ENCODE measurements around the gene ZC3H11A. TPM values are rescaled to one million over a fixed set of nuclear protein-coding genes. Genes with fewer than 3 reads are reported as not detected.
"Not testable (repeated sequence)": the region's sequence is repeated elsewhere in the genome, so short reads cannot be mapped to it uniquely, and the experiment has no call there.

Gene ZC3H11A
- 10 to 100 TPM; 93.3 to 96.0 TPM for total RNA-seq

DNA sequence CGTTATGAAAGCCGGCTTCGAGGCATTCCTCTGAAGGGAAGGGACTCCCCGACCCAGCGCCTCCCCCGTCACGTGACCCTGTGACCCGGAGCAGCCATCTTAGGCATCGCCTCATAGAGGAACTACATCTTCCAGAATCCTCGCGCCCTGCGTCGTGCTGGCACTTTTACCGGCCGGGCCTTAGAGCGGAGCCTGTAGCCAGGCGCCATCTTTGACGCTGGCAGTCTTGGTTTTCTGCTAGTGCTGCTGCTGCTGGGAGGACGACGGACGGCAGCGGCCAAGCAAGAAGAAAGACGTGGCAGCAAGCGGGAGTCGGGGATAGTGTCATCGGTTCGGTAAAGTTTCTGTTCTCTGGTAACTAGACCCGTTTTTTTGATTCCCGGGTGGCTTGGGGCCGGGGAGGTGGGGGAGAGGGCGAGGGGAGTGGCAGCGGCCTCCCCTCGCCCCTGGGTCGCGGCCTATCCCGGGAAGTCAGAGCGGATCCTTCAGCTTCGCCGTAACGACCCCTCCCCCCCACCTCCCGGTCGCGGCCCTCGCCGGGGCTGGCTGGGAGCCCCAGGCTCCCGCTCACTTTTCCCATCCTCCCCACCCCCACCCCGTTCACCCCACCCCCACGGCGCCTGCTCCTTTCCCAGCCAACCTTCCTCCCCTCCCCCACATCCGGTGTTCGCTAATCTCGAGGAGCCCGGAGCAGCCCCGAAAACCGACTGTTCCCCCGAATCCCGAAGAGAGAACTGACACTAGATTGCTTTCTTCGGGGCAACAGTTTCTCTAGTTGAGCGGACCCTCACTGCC lies at the start of gene ZC3H11A, which contains the start of gene ZBED6:
Gene ZC3H11A (plus strand): TSS at position 183 of the 795 bp plus-strand sequence. CDS start 21,448 bp downstream, outside the sequence.
Gene ZBED6 (plus strand): TSS at position 183 of the 795 bp plus-strand sequence. CDS start 1,900 bp downstream, outside the sequence.
- Mint-ChIP-seq H3K36me3 (peaks cover 39% of the 10 kb centered on the region), H3K4me1 (peaks cover 44% of the 10 kb centered on the region), H3K27ac (peak within 1 kb of the TSS; percentile 96), H3K27me3 (no peaks in the 10 kb centered on the region), H3K9me3 (peaks cover 7% of the 10 kb centered on the region), H3K4me3 (peak within 1 kb of the TSS; percentile 95)
- DNase-seq: peak; percentile 97

DNA sequence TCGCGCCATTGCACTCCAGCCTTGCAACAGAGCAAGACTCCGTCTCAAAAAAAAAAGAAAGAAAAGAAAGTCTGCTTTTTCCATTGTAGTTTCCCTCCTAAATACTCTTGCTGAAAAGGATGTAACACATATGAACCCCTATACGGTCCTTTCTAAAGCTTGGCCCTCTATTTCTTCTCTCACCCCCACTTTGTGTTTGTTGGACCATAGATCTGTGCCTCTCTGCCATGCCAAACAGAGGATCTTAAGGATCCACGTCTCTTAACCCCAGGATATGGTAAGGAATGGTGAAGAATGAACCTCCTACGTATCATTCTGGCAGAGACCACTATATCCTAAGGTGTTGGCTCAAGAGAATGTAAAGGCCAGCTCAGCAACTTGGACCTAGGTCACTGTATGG lies 49.1 kb upstream of the ZC3H11A start:
- Mint-ChIP-seq H3K4me3 (no peak overlapping the region), H3K27me3 (no peaks in the 10 kb centered on the region), H3K4me1 (peaks cover 18% of the 10 kb centered on the region), H3K36me3 (peaks cover 4% of the 10 kb centered on the region), H3K9me3 (no peaks in the 10 kb centered on the region), H3K27ac (no peak overlapping the region)
- DNase-seq: no peak

DNA sequence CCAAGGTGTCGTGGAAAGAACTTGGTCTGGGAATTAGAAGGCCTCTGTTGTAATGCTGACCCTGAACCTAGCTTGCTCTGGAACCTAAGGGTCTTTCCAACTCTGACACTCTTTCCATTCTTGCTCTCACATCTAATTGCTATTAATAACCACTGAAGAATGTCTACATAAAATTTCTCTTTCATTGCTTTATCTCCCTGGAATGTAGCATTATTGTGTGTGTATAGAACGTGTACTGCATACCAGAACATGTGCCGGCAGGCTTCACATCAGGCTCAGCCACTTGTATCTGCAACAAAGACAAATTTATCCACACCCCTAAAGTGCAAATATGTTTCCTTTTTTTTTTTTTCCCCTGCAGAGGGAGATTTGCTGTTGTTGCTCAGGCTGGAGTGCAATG lies 44.4 kb upstream of the ZC3H11A start:
- no peak overlapping the region for H3K4me3 Mint-ChIP-seq
- DNase-seq: no peak
- H3K4me1 Mint-ChIP-seq: peaks cover 24% of the 10 kb centered on the region
- H3K27me3 Mint-ChIP-seq: no peaks in the 10 kb centered on the region
- no peaks in the 10 kb centered on the region for H3K9me3 Mint-ChIP-seq
- H3K27ac Mint-ChIP-seq: no peak overlapping the region
- H3K36me3 Mint-ChIP-seq: no peaks in the 10 kb centered on the region

GRCh38 chr1:203751618-203752361 lies 43.6 kb upstream of the ZC3H11A start:
- not testable (repeated sequence) for H3K36me3 Mint-ChIP-seq, H3K4me3 Mint-ChIP-seq, H3K27me3 Mint-ChIP-seq, H3K27ac Mint-ChIP-seq, H3K9me3 Mint-ChIP-seq, DNase-seq
- peaks cover 29% of the 10 kb centered on the region for H3K4me1 Mint-ChIP-seq

- Mint-ChIP-seq H3K4me3 (peak overlapping the region; percentile 51), H3K9me3 (no peaks in the 10 kb centered on the region), H3K27me3 (no peaks in the 10 kb centered on the region), H3K36me3 (no peaks in the 10 kb centered on the region), H3K4me1 (peaks cover 29% of the 10 kb centered on the region), H3K27ac (peak overlapping the region; percentile 94)
- no peak for DNase-seq
Observed at GRCh38 chr1:203754455-203754864, 41.0 kb upstream of the ZC3H11A start.

GRCh38 chr1:203756036-203756435 lies 39.4 kb upstream of the ZC3H11A start:
- DNase-seq: no peak
- H3K9me3 Mint-ChIP-seq: no peaks in the 10 kb centered on the region
- no peaks in the 10 kb centered on the region for H3K27me3 Mint-ChIP-seq
- H3K4me1 Mint-ChIP-seq: peaks cover 29% of the 10 kb centered on the region
- H3K27ac Mint-ChIP-seq: no peak overlapping the region
- no peak overlapping the region for H3K4me3 Mint-ChIP-seq
- no peaks in the 10 kb centered on the region for H3K36me3 Mint-ChIP-seq

DNA sequence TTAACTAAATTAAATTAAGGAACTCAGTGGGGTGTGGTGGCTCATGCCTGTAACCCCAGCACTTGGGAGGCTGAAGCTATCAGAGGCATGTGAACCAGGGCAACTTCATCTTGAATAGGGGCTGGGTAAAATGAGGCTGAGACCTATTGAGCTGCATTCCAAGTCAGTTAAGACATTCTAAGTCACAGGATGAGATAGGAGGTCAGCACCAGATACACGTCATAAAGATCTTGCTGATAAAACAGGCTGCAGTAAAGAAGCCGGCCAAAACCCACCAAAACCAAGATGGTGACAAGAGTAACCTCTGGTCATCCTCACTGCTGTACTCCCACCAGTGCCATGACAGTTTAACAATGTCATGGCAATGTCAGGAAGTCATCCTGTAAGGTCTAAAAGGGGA lies 36.7 kb upstream of the ZC3H11A start:
- H3K27me3 Mint-ChIP-seq, H3K4me3 Mint-ChIP-seq, H3K27ac Mint-ChIP-seq, H3K9me3 Mint-ChIP-seq, H3K36me3 Mint-ChIP-seq, DNase-seq: not testable (repeated sequence)
- H3K4me1 Mint-ChIP-seq: peaks cover 33% of the 10 kb centered on the region

- H3K4me3 Mint-ChIP-seq: no peak overlapping the region
- H3K4me1 Mint-ChIP-seq: peaks cover 35% of the 10 kb centered on the region
- H3K9me3 Mint-ChIP-seq: no peaks in the 10 kb centered on the region
- no peak for DNase-seq
- H3K27me3 Mint-ChIP-seq: no peaks in the 10 kb centered on the region
- H3K36me3 Mint-ChIP-seq: peaks cover 3% of the 10 kb centered on the region
- H3K27ac Mint-ChIP-seq: no peak overlapping the region
Observed at GRCh38 chr1:203760506-203760905, 34.9 kb upstream of the ZC3H11A start.

DNA sequence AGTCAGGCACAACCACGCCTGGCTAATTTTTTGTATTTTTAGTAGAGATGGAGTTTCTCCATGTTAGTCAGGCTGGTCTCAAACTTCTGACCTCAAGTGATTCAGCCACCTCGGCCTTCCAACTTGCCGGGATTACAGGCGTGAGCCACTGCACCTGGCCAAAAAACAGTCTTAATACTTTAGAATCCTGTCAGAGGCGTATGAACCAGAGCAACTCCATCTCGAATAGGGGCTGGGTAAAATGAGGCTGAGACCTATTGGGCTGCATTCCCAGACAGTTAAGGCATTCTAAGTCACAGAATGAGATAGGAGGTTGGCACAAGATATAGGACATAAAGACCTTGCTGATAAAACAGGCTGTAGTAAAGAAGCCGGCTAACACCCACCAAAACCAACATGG lies 33.5 kb upstream of the ZC3H11A start:
- not testable (repeated sequence) for H3K9me3 Mint-ChIP-seq, H3K27me3 Mint-ChIP-seq, DNase-seq, H3K4me3 Mint-ChIP-seq
- Mint-ChIP-seq H3K4me1 (peaks cover 30% of the 10 kb centered on the region), H3K36me3 (peaks cover 14% of the 10 kb centered on the region), H3K27ac (peak overlapping the region; percentile 34)

GRCh38 chr1:203763505-203763904 lies 31.9 kb upstream of the ZC3H11A start:
- H3K4me3 Mint-ChIP-seq: no peak overlapping the region
- DNase-seq: no peak
- H3K36me3 Mint-ChIP-seq: peaks cover 25% of the 10 kb centered on the region
- peaks cover 3% of the 10 kb centered on the region for H3K9me3 Mint-ChIP-seq
- no peaks in the 10 kb centered on the region for H3K27me3 Mint-ChIP-seq
- peaks cover 39% of the 10 kb centered on the region for H3K4me1 Mint-ChIP-seq
- peak overlapping the region; percentile 98 for H3K27ac Mint-ChIP-seq

DNA sequence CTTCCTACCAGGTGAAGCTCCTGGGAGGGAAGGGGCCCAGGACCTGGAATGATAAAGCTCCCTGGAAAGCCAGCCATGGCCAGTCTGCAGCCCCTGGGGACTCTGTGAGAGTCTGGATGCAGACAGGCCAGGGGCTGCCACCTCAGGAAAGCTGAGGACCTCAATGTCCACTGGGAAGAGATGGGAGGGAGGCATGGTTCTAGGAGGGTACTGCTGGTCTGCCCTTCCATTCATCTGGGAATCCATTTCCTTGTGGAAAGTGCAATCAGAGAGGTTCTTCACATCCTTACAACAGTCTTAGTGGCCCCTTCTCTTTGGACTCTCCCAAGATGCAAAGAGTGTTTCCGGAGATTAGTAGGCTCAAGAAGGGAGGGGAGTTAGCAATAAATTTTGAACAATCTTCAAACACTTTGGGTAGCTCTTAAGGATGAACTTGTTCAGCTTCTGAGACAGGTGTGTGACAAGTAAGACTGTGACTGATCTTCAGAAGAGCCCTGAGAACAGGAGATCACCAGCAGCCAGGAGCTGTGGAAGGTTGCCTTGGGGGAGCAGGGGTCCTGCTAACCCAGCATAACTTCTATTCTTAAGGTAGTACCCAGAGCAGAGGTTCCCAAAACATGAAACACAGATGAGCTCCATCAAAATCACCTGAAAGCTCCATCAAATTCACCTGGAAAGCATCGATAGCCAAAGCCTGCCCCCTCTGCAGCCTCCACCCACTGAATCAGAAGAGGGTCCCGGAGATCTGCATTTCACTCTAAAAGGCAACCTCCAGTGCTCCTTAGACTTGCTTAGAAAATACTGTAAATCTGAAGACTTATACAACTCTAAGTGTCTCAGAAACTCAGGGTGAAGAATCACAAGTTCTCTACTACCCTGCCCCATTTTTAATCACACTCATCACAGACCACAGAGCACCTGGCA lies 31.1 kb upstream of the ZC3H11A start:
- DNase-seq: no peak
- H3K27me3 Mint-ChIP-seq: no peaks in the 10 kb centered on the region
- peaks cover 32% of the 10 kb centered on the region for H3K36me3 Mint-ChIP-seq
- peak overlapping the region; percentile 95 for H3K4me3 Mint-ChIP-seq
- peak overlapping the region; percentile 98 for H3K27ac Mint-ChIP-seq
- H3K4me1 Mint-ChIP-seq: peaks cover 44% of the 10 kb centered on the region
- H3K9me3 Mint-ChIP-seq: peaks cover 3% of the 10 kb centered on the region

DNA sequence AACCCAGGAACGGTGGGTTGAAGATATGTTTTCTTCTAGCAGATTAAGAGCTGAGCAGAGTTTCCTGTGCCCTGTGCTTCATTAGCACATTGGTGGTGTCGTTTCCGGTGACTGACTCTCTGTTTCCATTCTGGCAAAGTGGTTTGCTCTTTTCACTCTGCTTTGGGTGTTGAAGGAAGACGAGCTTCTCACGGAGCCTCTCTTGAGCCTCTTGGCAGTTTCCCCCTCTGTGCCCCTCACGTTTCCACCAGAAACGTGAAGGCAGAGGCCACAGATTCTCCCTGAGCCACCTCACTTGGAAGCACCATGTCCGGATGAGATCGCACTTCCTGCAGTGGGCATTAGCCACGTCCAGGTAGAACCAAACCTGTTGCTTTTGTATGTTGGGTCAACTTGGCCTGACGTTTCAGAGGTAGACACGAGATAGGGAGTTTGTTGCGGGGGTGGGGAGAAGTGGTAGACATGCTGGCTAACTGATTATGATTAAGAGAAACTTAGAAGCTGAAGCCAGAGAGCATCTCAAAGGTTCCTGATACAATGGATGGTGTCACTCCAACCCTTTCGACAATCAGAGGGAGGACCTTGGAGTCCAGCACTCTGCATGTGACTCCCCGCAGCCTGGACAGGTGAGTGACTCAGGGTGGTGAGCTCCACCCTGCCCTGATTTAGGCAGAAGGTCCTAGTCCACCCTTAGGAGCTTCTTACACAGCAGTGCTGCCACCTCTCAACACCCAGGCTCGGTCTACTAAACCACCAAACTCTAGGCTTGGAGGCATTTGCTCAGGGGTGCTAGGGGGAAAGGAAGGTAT lies 30.2 kb upstream of the ZC3H11A start, which contains the start of gene LAX1:
Gene LAX1 (plus strand): TSS at position 155 of the 809 bp plus-strand sequence. CDS start 383 bp downstream, at position 538.
- peaks cover 3% of the 10 kb centered on the region for H3K9me3 Mint-ChIP-seq
- H3K4me3 Mint-ChIP-seq: peak within 1 kb of the TSS; percentile 95
- H3K4me1 Mint-ChIP-seq: peaks cover 49% of the 10 kb centered on the region
- H3K27ac Mint-ChIP-seq: peak within 1 kb of the TSS; percentile 98
- DNase-seq: peak; percentile 82
- no peaks in the 10 kb centered on the region for H3K27me3 Mint-ChIP-seq
- H3K36me3 Mint-ChIP-seq: peaks cover 34% of the 10 kb centered on the region

DNA sequence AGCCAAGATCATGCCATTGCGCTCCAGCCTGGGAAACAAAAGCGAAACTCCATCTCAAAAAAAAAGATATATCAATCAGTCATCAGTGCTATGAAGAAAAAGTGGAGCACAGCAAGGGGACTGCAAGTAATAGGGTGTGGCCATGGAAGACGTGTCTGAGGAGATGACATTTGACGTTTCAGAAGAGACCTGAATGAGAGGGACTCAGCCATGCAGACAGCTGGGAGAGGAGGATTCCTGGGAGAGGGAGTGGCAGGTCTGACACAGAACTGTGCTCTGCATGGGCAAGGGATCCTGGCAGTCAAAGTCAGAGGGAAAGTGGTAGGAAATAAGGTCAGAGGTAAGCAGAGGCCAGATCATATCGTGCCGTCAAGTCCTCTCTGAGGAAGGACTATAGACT lies 27.2 kb upstream of the ZC3H11A start:
- H3K4me3 Mint-ChIP-seq: peak overlapping the region; percentile 26
- H3K4me1 Mint-ChIP-seq: peaks cover 44% of the 10 kb centered on the region
- H3K27me3 Mint-ChIP-seq: no peaks in the 10 kb centered on the region
- peak overlapping the region; percentile 82 for H3K27ac Mint-ChIP-seq
- no peak for DNase-seq
- peaks cover 58% of the 10 kb centered on the region for H3K36me3 Mint-ChIP-seq
- peaks cover 3% of the 10 kb centered on the region for H3K9me3 Mint-ChIP-seq

All from activated naive CD8-positive, alpha-beta T cell treated with anti-CD3 and anti-CD28 coated beads for 36 hours (primary cell).